Occipital lobe (tissue), 2 donors: Measurements from ENCODE around the gene MMP27. TPM values are rescaled to one million over a fixed set of nuclear protein-coding genes. Genes with fewer than 3 reads are reported as not detected.

Source experiments
- DNase-seq: peaks from one replicate; lab custom pipeline; 2025; lab: John Stamatoyannopoulos, UW
- total RNA-seq: library from RNA; depleted of rRNA; stranded (reverse); fragments of >200 nt; gene quantifications from one replicate; pipeline ENCODE4 v1.2.3, GENCODE V29; 2014

Gene MMP27
- total RNA-seq, 1 donor from 2014 or later, result not detected

- no peak for DNase-seq
Observed at GRCh38 chr11:102703826-102704493, 1.6 kb downstream of the MMP27 start.

- no peak for DNase-seq
Observed at GRCh38 chr11:102695201-102695600, 10.4 kb downstream of the MMP27 start.

GRCh38 chr11:102685754-102686153, 19.8 kb downstream of the MMP27 start:
- no peak for DNase-seq

GRCh38 chr11:102685338-102685737, 20.2 kb downstream of the MMP27 start:
- no peak for DNase-seq

- DNase-seq, result no peak
Observed at GRCh38 chr11:102683277-102683676, 22.3 kb downstream of the MMP27 start.

GRCh38 chr11:102680945-102681344, 24.6 kb downstream of the MMP27 start:
- no peak for DNase-seq

GRCh38 chr11:102678022-102678421, 27.5 kb downstream of the MMP27 start:
- DNase-seq, result no peak

GRCh38 chr11:102676084-102676483, 29.5 kb downstream of the MMP27 start:
- no peak for DNase-seq

GRCh38 chr11:102669664-102670063, 35.9 kb downstream of the MMP27 start:
- DNase-seq, result no peak

GRCh38 chr11:102666331-102666957, 39.1 kb downstream of the MMP27 start:
- DNase-seq, result no peak

- no peak for DNase-seq
Observed at GRCh38 chr11:102664001-102664752, 41.4 kb downstream of the MMP27 start.

GRCh38 chr11:102662607-102663006, 43.0 kb downstream of the MMP27 start:
- DNase-seq, result no peak

- no peak for DNase-seq
Observed at GRCh38 chr11:102661040-102661439, 44.5 kb downstream of the MMP27 start.

- DNase-seq, result no peak
Observed at GRCh38 chr11:102656528-102656927, 49.0 kb downstream of the MMP27 start.

GRCh38 chr11:102655547-102655946, 50.0 kb downstream of the MMP27 start:
- DNase-seq, result no peak

GRCh38 chr11:102654761-102655160, 50.8 kb downstream of the MMP27 start:
- no peak for DNase-seq

GRCh38 chr11:102653744-102654291, 51.8 kb downstream of the MMP27 start:
- no peak for DNase-seq

GRCh38 chr11:102647430-102647829, 58.1 kb downstream of the MMP27 start:
- DNase-seq, result no peak

GRCh38 chr11:102643941-102644340, 61.6 kb downstream of the MMP27 start:
- DNase-seq, result no peak
